Activated CD8-positive, alpha-beta memory T cell treated with anti-CD3 and anti-CD28 coated beads for 1 hour (primary cell): ENCODE data around the gene GNA15.

ENCODE experiments used
- DNase-seq, 2 donors: peaks; one replicate each; pipeline ENCODE4 v3.0.0-alpha.2; 2020; ENCODE audit warnings: low read depth in 1 of 2; ENCODE audit errors: extremely low read depth in 1 of 2

The GNA15 gene

GRCh38 chr19:3120611-3121276, 15.1 kb upstream of the GNA15 start:
- no peak for DNase-seq

DNA sequence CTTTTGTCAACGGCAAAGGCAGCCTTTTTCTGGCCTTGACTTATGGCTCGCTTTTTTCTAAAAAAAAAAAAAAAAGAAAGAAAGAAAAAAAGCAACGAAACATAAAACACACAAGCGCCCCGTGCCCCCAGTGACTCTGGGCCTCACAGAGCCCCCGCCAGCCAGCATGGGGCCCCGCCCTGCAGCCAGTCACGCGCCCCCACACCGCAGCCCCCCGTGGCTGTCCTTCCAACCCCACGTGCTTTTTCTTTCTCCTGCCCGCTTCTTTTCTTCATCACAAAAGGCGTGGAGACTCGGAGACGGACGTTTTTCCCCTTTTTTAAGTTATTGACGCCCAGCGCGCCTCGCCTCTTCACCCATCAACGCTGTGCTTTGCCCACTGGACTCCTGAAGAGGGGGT, 14.4 kb upstream of the GNA15 start:
- no peak for DNase-seq

DNA sequence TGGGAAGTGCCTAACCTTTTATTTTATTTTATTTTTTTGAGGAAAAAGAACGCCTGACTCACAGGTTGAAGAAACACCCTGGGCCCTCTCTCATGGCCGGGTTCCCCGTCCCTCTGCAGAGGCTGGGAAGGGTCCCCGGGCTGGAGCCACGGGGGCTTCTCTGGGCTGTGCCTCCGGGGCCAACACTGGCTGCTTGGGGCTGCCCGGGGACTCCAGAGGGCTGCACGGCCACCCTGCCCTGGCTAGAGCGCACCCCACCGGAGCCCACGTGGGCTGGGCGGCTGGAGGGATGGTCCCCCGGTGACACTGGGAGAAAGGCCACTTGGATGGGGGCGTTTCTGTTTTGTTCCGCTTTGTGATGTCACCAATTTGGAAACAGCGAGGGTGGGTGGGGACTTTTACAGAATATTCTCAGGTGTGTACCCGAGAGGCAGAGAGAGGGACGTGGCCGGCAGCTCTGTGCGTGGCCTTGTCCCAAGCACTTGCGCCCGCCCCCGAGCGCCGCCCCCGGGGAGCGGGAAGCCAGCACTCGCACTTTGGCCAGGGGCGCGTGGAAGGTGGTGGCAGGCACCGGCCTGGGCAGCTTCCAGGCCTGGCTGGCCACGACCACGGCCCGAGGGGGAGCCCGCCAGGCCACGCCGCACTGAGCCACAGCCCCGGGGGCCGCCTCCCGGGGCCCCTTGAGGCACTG, 13.9 kb upstream of the GNA15 start:
- no peak for DNase-seq

DNA sequence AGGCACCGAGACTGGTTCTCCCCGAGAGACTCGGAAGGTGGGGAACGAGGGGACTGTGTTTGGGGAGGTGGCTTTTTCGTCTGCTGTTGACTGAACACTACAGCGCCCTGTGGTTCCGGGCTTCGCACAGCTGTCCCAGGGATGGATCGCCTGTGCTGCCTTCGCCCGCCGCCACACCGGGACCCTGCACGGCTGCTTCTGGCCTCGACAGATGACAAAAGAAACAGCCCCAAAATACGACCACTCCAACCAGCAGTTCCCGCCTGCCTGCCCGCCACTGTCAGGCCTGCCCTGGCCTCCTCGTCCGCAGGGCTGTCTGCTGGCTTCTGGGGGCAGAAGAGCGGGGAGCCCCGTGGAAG, 13.3 kb upstream of the GNA15 start:
- no peak for DNase-seq

GRCh38 chr19:3123088-3123721, 12.6 kb upstream of the GNA15 start:
- no peak for DNase-seq

GRCh38 chr19:3123956-3124355, 11.9 kb upstream of the GNA15 start:
- DNase-seq, result no peak

DNA sequence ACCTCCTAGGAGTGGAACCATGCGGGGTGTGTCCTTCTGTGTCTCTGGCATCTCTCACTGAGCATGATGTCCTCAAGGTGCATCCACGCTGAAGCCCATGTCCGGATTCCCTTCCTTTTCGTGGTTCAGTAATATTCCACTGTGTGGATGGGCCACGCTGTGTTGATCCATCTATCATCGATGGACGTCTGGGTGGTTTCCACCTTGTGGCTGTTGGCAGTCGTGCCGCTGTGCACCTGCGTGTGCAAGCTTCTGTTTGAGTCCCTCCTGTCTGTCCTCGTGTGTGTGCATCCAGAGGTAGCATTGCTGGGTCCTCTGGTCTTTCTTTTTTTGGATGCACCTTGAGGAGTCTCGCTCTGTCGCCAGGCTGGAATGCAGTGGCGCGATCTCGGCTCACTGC, 11.2 kb upstream of the GNA15 start:
- DNase-seq, result no peak

GRCh38 chr19:3125900-3126524, 9.8 kb upstream of the GNA15 start:
- DNase-seq, result peak; percentile 46 to 63

DNA sequence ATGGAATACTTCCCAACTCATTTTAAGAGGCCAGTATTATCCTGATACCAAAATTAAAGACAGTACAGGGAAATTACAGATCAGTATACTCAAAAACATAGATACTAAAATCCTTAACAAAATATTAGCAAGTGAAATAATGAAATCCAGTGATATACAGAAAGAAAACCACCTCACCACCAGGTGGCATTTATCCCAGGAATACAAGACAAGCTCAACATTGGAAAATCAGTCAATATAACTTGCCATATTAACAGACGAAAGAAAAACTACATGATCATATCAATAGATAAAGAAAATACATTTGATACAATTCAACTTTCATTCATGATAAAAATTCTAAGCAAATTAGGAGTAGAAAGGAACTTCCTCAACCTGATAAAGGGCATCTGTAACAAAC, 6.7 kb upstream of the GNA15 start:
- DNase-seq, result no peak

GRCh38 chr19:3131168-3131567, 4.7 kb upstream of the GNA15 start:
- no peak for DNase-seq

GRCh38 chr19:3132971-3133792, 2.7 kb upstream of the GNA15 start:
- DNase-seq, result peak; percentile 39 to 66

DNA sequence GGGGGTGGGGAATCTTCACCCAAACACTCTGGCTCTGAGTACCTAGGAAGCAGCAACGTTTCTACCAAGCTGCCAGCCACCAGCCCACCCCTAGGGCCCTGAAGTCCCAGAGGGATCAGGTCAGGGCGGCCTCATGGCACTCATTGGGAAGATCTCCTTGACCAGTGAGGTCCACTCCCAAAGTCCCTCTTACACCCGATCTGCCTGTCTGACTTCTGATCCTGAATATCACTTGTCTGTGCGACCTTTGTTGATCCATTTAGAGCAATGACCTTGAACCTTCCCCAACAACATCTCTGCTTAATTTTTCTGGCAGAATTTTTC, 2.1 kb upstream of the GNA15 start:
- no peak for DNase-seq

GRCh38 chr19:3136684-3137055, 837 bp downstream of the GNA15 start:
- no peak for DNase-seq

- DNase-seq, result no peak
Measured at GRCh38 chr19:3137119-3137518, 1.3 kb downstream of the GNA15 start.

GRCh38 chr19:3138268-3138667, 2.4 kb downstream of the GNA15 start:
- DNase-seq, result no peak

- no peak for DNase-seq
Measured at GRCh38 chr19:3140667-3141038, 4.8 kb downstream of the GNA15 start.

- DNase-seq, result no peak
Measured at GRCh38 chr19:3142292-3142670, 6.4 kb downstream of the GNA15 start.

- DNase-seq, result no peak
Measured at GRCh38 chr19:3142781-3143337, 7.0 kb downstream of the GNA15 start.

GRCh38 chr19:3145909-3146676, 10.3 kb downstream of the GNA15 start:
- no peak for DNase-seq

GRCh38 chr19:3146677-3147100, 10.9 kb downstream of the GNA15 start:
- DNase-seq, result peak in 1 of 2 donors; percentile 54
